ENCODE measurements around the gene OR7C1.

DNA sequence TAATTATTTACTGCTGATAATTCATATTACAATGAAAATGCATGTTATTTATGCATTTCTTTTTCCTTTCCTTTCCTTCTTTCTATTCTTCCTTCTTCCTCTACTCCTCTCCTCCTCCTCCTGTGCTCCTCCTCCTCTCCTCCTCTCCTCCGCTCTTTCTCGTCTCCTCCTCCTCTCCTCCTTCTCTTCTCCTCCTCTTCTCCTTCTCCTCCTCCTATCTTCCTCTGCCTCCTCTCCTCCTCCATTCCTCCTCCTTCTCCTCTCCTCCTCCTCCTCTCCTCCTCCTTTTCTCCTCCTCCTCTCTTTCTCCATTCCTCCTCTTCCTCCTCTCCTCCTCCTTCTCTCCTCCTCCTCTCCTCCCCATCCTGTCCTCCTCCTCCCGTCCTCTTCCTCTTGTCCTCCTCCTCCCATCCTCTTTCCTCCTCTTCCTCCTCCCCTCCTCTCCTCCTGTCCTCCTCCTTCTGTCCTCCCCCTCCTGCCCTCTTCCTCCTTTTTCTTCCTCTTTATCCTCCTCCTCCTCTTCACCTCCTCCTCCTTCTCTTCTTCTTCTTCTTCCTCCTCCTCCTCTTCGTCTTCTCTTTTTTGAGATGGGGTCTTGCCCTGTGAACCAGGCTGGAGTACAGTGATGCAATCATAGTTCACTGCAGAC lies 71.4 kb downstream of the OR7C1 start:
- TF ChIP-seq, protein P1, sequence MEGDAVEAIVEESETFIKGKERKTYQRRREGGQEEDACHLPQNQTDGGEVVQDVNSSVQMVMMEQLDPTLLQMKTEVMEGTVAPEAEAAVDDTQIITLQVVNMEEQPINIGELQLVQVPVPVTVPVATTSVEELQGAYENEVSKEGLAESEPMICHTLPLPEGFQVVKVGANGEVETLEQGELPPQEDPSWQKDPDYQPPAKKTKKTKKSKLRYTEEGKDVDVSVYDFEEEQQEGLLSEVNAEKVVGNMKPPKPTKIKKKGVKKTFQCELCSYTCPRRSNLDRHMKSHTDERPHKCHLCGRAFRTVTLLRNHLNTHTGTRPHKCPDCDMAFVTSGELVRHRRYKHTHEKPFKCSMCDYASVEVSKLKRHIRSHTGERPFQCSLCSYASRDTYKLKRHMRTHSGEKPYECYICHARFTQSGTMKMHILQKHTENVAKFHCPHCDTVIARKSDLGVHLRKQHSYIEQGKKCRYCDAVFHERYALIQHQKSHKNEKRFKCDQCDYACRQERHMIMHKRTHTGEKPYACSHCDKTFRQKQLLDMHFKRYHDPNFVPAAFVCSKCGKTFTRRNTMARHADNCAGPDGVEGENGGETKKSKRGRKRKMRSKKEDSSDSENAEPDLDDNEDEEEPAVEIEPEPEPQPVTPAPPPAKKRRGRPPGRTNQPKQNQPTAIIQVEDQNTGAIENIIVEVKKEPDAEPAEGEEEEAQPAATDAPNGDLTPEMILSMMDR (conservative IDR thresholded peaks at IDR 0.05; ENCODE audit: low read depth in 2 of 2): no peak
- no peak for TF ChIP-seq EZH2 (IDR thresholded peaks at IDR 0.05; ENCODE audit: low read depth, unreplicated experiment)

Data from GM23338 (cell line).